ENCODE results near the gene MAPK8. TPM values are rescaled to one million over a fixed set of nuclear protein-coding genes. Genes with fewer than 3 reads are reported as not detected.

Gene MAPK8
- total RNA-seq, 6 experiments from 2014 or later: 56.3 to 96.6 (median 74.8) TPM

DNA sequence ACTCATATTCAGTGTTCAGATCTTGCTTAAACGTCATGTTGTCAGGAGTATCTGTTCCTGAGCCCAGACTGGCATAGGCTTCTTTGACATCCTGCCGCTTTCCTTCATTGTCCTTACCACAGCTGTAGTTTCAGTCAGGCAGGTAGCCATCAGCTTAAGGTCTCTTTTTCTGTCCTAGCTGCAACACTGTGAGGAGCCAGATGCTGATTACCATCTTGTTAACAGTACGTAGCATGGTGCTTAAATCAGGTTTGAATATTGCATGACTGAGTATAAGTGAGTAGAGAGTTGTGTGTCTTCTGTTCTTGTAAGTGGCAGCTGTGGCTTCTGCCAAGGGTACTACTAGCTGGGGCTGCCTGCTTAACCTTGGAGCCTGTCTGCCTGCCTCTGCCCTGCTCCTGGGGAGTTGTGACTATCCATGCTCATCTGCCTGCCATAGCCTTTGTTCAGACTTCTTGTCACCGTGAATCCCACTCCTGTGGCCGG lies 92.6 kb downstream of the MAPK8 start:
- no peaks in the 10 kb centered on the region for H3K9me3 Mint-ChIP-seq
- no peak for DNase-seq
- no peaks in the 10 kb centered on the region for H3K36me3 Mint-ChIP-seq (ENCODE audit: low read depth)
- peaks cover 43% of the 10 kb centered on the region for H3K4me1 Mint-ChIP-seq (ENCODE audit: low read depth)
- peak overlapping the region; percentile 38 for H3K4me3 Mint-ChIP-seq
- peaks cover 2% of the 10 kb centered on the region; the same call in 1 of the 2 replicates for H3K27me3 Mint-ChIP-seq (ENCODE audit: insufficient read depth)
- TF ChIP-seq, protein P1, sequence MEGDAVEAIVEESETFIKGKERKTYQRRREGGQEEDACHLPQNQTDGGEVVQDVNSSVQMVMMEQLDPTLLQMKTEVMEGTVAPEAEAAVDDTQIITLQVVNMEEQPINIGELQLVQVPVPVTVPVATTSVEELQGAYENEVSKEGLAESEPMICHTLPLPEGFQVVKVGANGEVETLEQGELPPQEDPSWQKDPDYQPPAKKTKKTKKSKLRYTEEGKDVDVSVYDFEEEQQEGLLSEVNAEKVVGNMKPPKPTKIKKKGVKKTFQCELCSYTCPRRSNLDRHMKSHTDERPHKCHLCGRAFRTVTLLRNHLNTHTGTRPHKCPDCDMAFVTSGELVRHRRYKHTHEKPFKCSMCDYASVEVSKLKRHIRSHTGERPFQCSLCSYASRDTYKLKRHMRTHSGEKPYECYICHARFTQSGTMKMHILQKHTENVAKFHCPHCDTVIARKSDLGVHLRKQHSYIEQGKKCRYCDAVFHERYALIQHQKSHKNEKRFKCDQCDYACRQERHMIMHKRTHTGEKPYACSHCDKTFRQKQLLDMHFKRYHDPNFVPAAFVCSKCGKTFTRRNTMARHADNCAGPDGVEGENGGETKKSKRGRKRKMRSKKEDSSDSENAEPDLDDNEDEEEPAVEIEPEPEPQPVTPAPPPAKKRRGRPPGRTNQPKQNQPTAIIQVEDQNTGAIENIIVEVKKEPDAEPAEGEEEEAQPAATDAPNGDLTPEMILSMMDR (IDR thresholded peaks at IDR 0.05): no peak
- peak overlapping the region; percentile 74 for H3K27ac Mint-ChIP-seq

DNA sequence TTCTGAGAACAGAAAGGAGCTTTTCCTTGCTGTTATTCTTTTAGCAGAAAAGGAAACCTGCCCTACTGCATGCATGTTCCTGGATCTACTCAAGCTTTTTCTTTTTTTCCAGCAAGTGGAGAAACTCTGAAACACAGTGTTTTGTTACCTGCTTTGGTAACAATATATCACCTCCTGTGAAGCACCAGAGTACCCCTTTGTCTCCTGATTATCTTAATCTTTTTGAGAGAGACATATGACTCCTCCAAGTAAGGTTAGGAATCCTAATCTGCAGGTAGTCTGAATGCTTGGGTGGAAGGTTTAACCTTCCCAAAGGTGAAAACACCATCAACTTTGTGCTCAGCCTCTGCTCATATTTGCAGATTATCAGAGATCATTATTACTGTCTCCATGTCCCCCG lies 93.1 kb downstream of the MAPK8 start:
- peak overlapping the region; percentile 74 for H3K27ac Mint-ChIP-seq
- no peak for DNase-seq
- peaks cover 1% of the 10 kb centered on the region for H3K36me3 Mint-ChIP-seq (ENCODE audit: low read depth)
- peak overlapping the region; percentile 38 for H3K4me3 Mint-ChIP-seq
- TF ChIP-seq, protein P1 (IDR thresholded peaks at IDR 0.05): no peak
- H3K4me1 Mint-ChIP-seq (ENCODE audit: low read depth): peaks cover 42% of the 10 kb centered on the region
- H3K27me3 Mint-ChIP-seq (ENCODE audit: insufficient read depth): peaks cover 2% of the 10 kb centered on the region; the same call in 1 of the 2 replicates
- no peaks in the 10 kb centered on the region for H3K9me3 Mint-ChIP-seq

DNA sequence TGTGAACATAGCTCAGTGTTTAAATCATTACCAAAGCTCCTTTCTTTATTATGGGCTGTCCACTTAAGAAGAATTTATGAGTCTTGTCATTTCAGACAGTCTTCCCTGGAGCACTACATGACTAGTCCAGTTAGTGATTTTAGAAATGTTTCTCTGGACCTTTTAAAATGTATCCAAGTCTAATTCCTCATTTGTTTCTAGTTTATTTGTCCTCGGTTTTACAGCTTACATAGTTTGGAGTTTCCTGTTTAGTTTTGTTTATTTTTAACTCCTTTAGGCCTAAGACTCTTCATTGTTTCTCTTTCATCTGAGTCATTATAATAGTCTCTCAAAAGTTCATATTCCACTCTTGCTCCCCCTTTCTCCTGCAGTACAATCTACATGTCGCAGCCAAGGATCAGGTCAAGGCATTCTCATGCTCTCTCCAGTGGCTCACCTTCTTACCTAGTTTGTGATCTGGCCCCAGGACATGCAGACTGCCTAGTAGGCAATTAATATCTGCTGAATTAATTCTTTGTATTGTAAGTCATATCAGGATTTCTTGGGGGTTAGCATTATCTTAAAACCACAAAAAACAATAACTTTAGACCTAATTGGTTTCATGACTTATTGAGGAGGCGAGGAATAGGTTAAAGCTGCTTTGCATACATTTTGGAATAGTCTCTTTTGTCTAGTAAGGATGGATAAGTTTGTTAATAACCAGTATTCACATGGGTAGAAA lies 93.8 kb downstream of the MAPK8 start:
- Mint-ChIP-seq H3K4me3 (peak overlapping the region; percentile 35), H3K36me3 (ENCODE audit: low read depth) (peaks cover 5% of the 10 kb centered on the region)

DNA sequence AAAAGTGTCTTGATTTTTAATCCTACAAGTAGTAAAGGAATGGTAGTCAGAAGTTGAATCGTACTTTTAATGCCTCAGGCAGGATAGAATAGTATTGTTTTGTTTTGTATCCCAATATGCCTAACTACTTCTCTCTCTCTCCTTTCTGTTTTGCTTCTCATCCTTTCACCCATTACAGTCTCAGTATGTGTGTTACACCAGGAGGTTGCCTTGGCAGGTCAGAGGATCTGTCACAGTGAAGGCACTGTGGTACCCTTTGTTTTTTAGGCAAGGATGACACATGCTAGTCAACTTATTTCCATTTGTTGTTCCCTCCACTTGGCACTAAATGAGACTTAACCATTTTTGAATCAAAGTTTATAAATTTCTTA lies 94.4 kb downstream of the MAPK8 start:
- H3K36me3 Mint-ChIP-seq (ENCODE audit: low read depth): peaks cover 7% of the 10 kb centered on the region
- H3K4me1 Mint-ChIP-seq (ENCODE audit: low read depth): peaks cover 45% of the 10 kb centered on the region
- peak overlapping the region; percentile 35 for H3K4me3 Mint-ChIP-seq
- peaks cover 2% of the 10 kb centered on the region; the same call in 1 of the 2 replicates for H3K27me3 Mint-ChIP-seq (ENCODE audit: insufficient read depth)
- H3K27ac Mint-ChIP-seq: peak overlapping the region; percentile 74
- no peak for DNase-seq
- TF ChIP-seq, protein P1 (IDR thresholded peaks at IDR 0.05): no peak
- H3K9me3 Mint-ChIP-seq: no peaks in the 10 kb centered on the region

More for the DNA sequence above, 93.8 kb downstream of the MAPK8 start:
- Mint-ChIP-seq H3K27ac (peak overlapping the region; percentile 74), H3K9me3 (no peaks in the 10 kb centered on the region), H3K4me1 (ENCODE audit: low read depth) (peaks cover 45% of the 10 kb centered on the region), H3K27me3 (ENCODE audit: insufficient read depth) (peaks cover 2% of the 10 kb centered on the region; the same call in 1 of the 2 replicates)
- DNase-seq: peak; percentile 67
- TF ChIP-seq, protein P1 (IDR thresholded peaks at IDR 0.05): peak; percentile 20; the same call in 1 of the 2 replicates

DNA sequence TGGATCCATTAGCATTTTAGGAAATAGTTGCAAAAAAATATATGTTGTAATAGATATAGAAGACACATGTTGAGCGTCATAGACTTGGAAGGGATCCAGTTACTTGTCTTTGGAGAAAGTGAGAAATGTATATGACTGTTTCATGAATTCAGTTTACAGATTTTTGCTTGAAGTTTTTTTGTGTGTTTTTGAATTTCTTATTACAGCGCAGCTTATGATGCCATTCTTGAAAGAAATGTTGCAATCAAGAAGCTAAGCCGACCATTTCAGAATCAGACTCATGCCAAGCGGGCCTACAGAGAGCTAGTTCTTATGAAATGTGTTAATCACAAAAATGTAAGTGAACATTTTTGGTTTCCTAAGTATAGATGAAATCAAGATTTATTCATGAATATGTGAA lies 98.2 kb downstream of the MAPK8 start:
- Mint-ChIP-seq H3K36me3 (ENCODE audit: low read depth) (peaks cover 11% of the 10 kb centered on the region), H3K4me3 (no peak overlapping the region), H3K27me3 (ENCODE audit: insufficient read depth) (peaks cover 2% of the 10 kb centered on the region; the same call in 1 of the 2 replicates), H3K9me3 (no peaks in the 10 kb centered on the region), H3K27ac (no peak overlapping the region), H3K4me1 (ENCODE audit: low read depth) (peaks cover 25% of the 10 kb centered on the region)
- TF ChIP-seq, protein P1 (IDR thresholded peaks at IDR 0.05): no peak
- no peak for DNase-seq
